ENCODE measurements around the gene FUNDC2.
A peak's percentile ranks its signal among the peaks of the same experiment; 100 is the strongest.

Gene FUNDC2

DNA sequence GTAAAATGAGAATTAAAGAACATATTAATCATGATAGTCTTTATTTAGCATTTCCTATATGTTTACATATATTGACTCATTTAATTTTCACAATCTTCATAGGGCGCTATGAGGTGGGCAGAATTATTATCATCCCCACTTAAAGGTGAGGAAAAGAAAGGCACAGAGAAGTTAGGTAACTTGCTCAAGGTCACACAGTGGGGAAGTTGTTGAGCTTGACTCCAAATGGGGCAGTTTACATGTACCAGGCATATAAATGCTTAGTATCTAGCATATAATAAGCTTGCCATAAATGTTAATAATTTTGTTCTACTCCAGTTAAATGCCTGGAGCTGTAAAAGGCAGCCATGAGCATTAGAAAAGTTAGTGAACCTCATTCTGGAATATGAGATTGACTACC lies 42.8 kb downstream of the FUNDC2 start:
- no peak for DNase-seq (ENCODE audit: low spot score)

DNA sequence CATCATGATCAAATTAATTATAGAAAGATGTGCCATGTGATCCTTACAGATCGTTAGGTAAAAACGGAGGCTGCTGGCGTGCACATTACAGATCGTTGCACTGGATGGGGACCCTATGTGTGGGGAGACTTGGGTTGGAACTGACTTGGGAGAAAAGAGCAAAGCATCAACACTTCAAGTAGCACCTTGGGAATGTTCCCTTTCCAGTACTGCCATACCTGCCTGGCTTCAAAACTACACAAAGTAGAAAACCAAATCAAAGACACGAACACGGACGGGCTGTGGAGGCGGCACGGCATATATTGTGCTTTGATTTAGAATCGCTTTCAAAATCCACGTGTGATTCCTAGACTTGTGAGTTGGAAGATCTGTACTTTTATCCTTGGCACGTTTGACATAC lies 43.4 kb downstream of the FUNDC2 start:
- peak; percentile 11 for DNase-seq (ENCODE audit: low spot score)

DNA sequence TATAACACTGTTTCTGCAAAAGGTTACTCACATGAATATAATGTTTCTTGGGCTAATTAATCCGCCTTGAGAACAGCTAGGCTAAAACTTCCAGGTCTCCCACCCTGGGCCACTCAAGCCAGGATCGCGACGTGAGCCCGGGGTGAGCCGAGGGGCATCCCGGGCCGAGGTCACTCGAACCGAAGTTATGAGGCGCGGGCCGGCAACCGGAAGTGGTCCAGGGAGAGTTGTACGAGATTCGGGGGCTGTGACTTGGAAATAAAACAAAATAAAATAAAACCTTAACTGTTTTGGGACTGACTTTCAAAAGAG lies 44.0 kb downstream of the FUNDC2 start:
- no peak for DNase-seq (ENCODE audit: low spot score)

DNA sequence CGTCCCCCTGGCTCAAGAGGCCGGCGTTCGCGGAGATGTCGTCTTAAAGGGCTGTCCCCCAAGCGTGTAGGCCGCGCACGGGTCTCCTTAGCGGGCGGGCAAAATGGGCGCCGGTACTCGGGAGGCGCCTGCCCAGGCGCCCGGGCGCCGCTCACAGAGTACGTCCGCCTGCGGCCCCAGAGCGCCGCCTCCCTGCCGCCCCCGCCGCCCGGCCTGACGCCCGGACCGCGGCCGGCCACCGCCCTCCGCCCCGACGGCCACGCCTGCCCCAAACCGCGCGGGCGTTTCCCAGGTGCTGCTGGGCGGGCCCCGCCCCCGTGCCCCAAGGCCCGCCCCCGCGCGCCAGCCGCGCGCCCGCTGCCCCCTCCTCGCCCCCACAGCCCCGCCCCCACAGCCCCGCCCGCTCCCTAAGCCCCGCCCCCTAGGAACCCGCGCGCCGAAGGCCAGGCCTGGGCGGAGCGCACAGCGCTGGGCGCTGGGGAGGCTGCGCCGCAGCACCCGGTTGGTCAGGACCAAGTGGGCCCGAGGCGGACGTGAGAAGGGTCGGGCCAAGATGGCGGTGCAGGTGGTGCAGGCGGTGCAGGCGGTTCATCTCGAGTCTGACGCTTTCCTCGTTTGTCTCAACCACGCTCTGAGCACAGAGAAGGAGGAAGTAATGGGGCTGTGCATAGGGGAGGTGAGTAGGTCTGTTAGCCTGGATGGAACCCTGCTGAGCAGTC lies 44.5 kb downstream of the FUNDC2 start, which contains the start of the genes BRCC3, CMC4 and MTCP1:
TSS of gene BRCC3 (plus strand) at position 534 of the 719 bp plus-strand sequence. CDS start at position 554, 20 bp downstream.
TSS of gene CMC4 (minus strand) at position 162 of the 719 bp plus-strand sequence. CDS start 7,113 bp downstream, outside the sequence.
TSS of gene MTCP1 (minus strand) at position 162 of the 719 bp plus-strand sequence. CDS start 5,126 bp downstream, outside the sequence.
- peak; percentile 80 for DNase-seq (ENCODE audit: low spot score)

- no peak for DNase-seq (ENCODE audit: low spot score)
Observed at GRCh38 chrX:155071694-155072280, 45.1 kb downstream of the FUNDC2 start.

GRCh38 chrX:155086202-155086840 lies 59.7 kb downstream of the FUNDC2 start:
- DNase-seq (ENCODE audit: low spot score) = no peak

- DNase-seq (ENCODE audit: low spot score) = no peak
Observed at GRCh38 chrX:155086961-155087735, 60.5 kb downstream of the FUNDC2 start.

DNA sequence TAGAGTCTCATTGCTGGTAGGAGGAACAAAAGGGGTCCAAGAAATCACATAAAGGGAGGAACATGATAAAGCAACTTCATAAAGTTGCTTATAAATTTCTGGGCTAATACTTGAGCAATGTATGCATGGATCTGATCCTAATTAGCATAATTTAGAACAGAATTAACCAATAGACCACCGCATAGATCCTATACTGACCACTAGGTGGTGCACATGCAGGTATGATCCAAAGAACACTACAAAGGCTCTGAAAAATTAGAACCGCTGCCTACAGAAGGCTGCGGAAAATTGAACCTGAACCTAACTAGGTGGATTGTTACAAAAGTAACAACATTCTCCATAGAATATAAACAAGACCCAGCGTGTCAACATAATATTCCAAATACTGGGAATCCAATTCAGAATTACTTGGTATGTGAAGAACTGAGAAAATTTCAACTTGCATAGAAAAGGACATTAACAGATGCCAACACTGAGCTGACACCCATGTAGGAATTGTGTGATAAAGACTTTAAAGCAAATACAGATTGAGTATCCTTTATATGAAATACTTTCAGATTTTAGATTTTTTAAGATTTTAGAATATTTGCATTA lies 67.9 kb downstream of the FUNDC2 start:
- peak; percentile 26 for DNase-seq (ENCODE audit: low spot score)

GRCh38 chrX:155105919-155106318 lies 79.3 kb downstream of the FUNDC2 start:
- no peak for DNase-seq (ENCODE audit: low spot score)

DNA sequence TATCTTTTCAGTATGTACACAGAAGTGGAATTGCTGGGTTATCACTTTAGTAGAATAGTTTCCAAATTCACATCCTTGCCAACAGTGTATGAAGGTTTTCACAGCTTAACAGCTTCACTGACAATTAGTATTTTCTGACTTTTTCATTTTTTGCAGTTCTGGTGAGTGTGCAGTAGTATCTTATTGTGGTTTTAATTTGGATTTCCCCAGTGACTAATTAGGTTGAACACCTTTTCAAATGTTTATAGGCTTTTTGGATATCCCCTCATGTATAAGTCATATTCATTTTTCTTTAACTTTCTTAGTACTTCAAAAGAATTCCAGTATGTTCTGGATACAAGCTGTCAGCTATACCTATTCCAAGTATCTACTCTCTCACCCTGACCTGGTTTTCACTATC lies 81.8 kb downstream of the FUNDC2 start:
- no peak for DNase-seq (ENCODE audit: low spot score)
